Measurements from ENCODE around the gene EBP.
A peak's percentile ranks its signal among the peaks of the same experiment; 100 is the strongest.

EBP gene

GRCh38 chrX:48521353-48522243 is at the start of gene EBP:
Gene EBP, plus strand, starts transcription at chrX:48521808. Its CDS starts 1,964 bp downstream, at chrX:48523772.
- DNase-seq: peak; percentile 89

- no peak for DNase-seq
Observed at GRCh38 chrX:48472225-48472624, 49.4 kb upstream of the EBP start.

GRCh38 chrX:48472851-48473703 is 48.5 kb upstream of the EBP start:
- DNase-seq: no peak

- DNase-seq: no peak
Observed at GRCh38 chrX:48473704-48473990, 48.0 kb upstream of the EBP start.

GRCh38 chrX:48474127-48474526 is 47.5 kb upstream of the EBP start:
- no peak for DNase-seq

- no peak for DNase-seq
Observed at GRCh38 chrX:48474581-48474980, 47.0 kb upstream of the EBP start.

- DNase-seq: no peak
Observed at GRCh38 chrX:48475296-48475695, 46.3 kb upstream of the EBP start.

GRCh38 chrX:48475774-48476577 is 45.6 kb upstream of the EBP start, which contains the start of gene FTSJ1:
Gene FTSJ1, plus strand, starts transcription at chrX:48476199. Its CDS starts 1,849 bp downstream, at chrX:48478048.
- peak; percentile 78 for DNase-seq

GRCh38 chrX:48476919-48477318 is 44.7 kb upstream of the EBP start:
- no peak for DNase-seq

GRCh38 chrX:48477960-48478755 is 43.5 kb upstream of the EBP start:
- no peak for DNase-seq

- no peak for DNase-seq
Observed at GRCh38 chrX:48478806-48479205, 42.8 kb upstream of the EBP start.

- no peak for DNase-seq
Observed at GRCh38 chrX:48480142-48480541, 41.5 kb upstream of the EBP start.

GRCh38 chrX:48480583-48480982 is 41.0 kb upstream of the EBP start:
- DNase-seq: no peak

- no peak for DNase-seq
Observed at GRCh38 chrX:48482526-48482925, 39.1 kb upstream of the EBP start.

- DNase-seq: no peak
Observed at GRCh38 chrX:48487362-48487798, 34.2 kb upstream of the EBP start.

GRCh38 chrX:48488034-48488433 is 33.6 kb upstream of the EBP start:
- no peak for DNase-seq

- DNase-seq: no peak
Observed at GRCh38 chrX:48489296-48489695, 32.3 kb upstream of the EBP start.

GRCh38 chrX:48489892-48490291 is 31.7 kb upstream of the EBP start:
- no peak for DNase-seq

GRCh38 chrX:48490661-48491060 is 30.9 kb upstream of the EBP start:
- no peak for DNase-seq

- DNase-seq: no peak
Observed at GRCh38 chrX:48491809-48492208, 29.8 kb upstream of the EBP start.

- DNase-seq: no peak
Observed at GRCh38 chrX:48492293-48492910, 29.2 kb upstream of the EBP start.

GRCh38 chrX:48493890-48494364 is 27.7 kb upstream of the EBP start:
- no peak for DNase-seq
